ENCODE data around the gene ADAM11.

Gene ADAM11

DNA sequence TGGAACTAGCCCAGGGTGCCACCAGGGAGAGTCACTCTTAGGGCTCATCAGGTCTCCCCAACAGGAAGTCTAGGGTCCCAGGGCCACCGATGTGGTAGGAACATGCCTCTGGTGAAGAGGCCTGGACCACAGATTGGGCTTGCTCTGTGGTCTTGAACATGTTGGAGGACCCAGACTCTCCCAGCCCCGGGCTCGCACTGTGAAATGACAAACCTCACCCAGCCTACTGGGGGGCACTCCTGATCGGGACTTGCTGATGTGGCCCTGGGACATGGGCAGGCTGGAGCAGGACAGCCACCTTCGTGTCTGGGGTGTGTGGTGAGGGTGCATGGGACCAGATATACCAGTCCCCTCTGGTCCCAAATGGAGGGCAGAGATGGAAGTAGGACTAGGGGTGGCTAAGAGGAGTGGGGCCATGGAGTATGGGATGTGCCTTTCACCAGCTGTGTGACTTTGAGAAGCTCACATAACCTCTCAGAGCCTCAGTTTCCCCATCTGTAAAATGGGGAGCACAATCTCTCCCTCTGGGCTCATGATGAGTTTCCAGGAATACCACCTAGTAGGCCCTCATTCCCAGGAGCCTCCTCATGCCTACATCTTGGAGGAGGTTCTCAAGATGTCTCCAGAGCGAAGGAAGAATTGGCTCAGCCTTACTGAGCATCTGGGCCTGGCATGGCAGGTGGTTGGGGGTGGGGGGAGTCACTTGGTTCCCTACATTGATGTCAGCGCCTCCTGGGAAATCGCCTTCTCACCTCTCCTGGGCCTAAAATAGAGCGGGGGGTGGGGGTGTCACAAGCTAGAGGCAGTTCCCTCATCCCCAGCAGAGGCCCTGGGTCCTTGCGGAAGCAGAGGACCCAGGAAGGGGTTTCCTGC, 1.5 kb upstream of the ADAM11 start:
- no peak for DNase-seq (ENCODE audit: low spot score)

DNA sequence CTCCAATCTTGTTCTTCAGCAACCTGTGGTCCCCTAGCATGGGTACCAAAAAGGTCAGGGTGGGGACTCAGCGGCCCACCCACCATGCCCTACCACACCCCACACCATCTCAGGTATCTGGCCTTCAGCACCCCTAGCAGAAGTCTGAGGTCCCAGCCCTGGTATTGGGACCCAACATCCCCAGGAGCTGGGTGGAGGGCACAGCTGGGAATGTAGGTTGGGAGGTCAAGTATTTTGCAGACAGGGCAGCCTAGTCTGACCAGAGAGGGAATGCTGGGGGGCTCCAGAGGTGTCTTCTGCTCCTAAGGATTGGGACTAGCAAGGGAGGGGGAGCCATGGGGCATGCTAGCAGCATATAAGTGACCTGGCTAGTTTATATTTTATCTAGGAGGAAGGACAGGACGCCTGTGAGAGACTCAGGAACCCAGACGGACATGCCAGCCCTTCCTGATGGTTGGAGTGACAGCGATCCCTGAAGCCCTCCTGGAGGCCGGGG, 822 bp upstream of the ADAM11 start:
- no peak for DNase-seq (ENCODE audit: low spot score)

GRCh38 chr17:44759086-44759915, 513 bp downstream of the ADAM11 start:
- peak; percentile 68 for DNase-seq (ENCODE audit: low spot score)

DNA sequence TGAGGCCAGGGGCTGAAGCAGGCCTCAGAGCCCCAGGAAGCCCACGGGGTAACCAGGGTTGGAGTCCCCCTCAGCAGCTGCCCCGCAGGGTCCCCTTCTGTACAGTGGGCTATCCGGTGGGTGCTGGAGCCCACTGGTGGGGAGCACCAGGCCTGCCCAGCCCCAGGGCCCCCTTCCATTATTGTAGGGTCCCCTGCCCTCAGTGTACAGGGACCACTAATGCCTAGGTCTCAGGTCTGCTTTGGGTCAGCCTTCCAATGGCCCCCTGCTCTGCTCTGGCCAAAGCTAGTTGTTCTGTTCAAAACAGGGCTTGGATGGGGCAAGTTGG, 1.1 kb downstream of the ADAM11 start:
- no peak for DNase-seq (ENCODE audit: low spot score)

GRCh38 chr17:44760474-44761308, 1.9 kb downstream of the ADAM11 start:
- DNase-seq (ENCODE audit: low spot score): no peak

- DNase-seq (ENCODE audit: low spot score): no peak
Observed at GRCh38 chr17:44761932-44762810, 3.4 kb downstream of the ADAM11 start.

DNA sequence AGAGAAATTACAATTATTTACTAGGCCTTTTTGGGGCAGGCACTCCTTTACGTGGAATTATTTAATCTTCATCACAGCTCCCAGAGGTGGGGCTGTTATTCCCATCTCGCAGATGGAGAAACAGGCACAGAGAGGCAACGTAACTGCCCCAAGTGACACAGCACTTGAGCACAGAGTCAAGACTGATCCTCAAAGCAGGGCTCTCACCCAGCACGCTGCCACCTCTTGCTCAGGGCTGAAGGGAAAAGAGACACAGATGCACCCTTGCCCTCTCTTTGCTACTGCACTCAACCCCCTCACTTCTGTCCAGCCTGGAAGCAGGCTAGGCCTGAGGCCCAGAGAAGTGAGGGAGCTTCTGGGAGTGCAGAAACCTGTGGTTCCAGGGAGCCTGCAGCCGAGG, 4.4 kb downstream of the ADAM11 start:
- DNase-seq (ENCODE audit: low spot score): no peak

DNA sequence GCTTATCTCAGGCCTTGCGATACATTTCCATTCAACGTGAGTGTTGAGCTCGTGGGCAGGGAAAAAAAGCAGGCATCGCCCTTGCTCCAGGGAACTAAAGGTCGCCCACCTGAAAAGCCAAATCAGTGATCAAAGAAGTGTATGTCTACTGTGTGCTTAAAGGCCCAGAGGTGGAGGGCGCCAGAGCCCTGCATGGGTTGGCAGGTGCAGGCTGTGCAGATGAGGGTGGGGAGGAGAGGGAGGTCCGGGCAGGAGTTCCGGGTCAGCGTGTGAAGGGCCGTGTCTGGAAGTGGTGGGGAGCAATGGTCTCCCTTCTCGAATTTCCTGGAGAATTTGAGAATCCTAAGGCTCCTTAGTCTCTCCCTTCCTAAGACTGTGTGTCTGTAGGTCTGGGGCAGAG, 7.2 kb downstream of the ADAM11 start:
- DNase-seq (ENCODE audit: low spot score): no peak

DNA sequence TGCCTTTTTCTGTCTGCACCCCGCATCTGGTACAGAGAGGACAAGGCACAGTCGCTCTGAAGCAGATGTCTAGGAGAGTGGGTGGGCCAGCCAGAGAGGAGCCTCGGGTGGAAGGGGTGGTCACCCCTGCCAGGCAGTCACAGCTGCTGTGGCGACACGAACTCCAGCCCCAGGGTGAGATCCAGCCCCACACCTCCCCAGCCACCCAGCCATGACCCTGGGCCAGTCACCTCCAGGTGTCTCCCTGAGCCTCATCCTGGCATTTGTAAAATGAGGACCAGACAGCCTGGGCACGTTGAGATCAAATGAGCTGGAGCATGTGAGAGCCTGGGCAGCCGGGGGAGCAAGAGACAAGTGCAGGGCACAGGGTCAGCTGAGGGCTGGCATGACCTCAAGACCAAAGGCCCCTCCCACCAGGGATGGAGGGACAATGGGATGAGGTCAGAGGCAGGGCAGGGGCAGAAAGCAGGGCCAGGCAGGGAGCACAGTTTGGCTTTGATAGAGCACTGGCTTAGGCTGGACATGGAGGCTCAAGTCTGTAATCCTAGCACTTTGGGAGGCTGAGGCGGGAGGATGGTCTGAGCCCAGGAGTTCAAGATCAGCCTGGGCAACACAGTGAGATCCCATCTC, 7.7 kb downstream of the ADAM11 start:
- DNase-seq (ENCODE audit: low spot score): no peak

GRCh38 chr17:44767493-44767892, 8.7 kb downstream of the ADAM11 start:
- DNase-seq (ENCODE audit: low spot score): no peak

- no peak for DNase-seq (ENCODE audit: low spot score)
Observed at GRCh38 chr17:44768505-44769142, 9.8 kb downstream of the ADAM11 start.

GRCh38 chr17:44769230-44769629, 10.4 kb downstream of the ADAM11 start:
- no peak for DNase-seq (ENCODE audit: low spot score)

DNA sequence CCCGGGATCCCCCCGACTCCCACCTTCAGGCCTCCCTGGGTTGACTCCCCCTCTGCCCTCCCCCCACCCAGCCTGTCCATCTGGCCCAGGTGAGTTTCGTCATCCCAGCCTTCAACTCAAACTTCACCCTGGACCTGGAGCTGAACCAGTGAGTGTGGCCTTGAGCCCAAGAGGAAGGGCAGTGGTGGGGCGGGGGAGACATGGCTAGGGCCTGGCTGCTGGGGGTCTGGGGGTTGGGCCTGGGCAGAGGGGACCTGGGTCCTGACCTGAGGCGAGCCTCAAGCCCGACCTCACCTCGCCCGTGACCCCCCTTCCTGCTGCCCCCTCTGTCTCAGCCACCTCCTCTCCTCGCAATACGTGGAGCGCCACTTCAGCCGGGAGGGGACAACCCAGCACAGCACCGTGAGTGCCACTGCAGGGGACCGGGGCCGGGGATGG, 10.9 kb downstream of the ADAM11 start:
- no peak for DNase-seq (ENCODE audit: low spot score)

DNA sequence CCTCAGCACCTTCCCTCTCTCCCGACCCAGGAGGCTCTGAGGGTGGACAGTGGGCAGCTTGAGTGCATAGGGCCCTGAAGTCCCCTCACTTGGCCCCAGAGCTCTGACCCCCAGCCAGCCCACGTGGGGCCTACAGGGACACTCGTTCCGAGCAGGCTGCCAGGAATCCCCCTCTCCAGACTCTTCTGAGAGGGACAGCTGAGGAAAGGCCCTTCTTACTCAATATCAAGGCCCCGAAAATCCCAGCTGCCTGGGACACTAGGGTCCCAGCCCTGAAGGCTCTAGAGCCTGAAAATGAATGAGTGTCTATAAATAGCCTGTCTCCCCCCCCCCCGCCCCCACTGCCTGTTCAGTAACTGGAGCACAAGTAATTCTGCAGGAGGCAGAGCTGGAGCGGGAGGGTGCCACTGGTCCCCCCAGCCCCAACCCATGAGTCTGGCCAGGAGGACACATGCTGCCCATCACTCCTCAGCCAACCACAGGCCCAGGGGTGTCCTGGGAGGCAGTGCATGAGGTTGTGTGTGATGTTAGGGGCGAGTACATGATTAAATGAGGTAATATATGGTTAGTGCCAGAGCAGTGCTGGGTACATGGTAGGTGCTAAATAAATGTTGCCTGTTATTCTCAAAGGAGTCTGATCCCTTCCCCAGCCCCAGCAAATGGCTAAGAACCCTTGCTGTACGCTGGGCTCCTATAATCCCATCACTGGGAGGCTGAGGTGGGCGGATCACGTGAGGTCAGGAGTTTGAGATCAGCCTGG, 11.6 kb downstream of the ADAM11 start:
- DNase-seq (ENCODE audit: low spot score): no peak

DNA sequence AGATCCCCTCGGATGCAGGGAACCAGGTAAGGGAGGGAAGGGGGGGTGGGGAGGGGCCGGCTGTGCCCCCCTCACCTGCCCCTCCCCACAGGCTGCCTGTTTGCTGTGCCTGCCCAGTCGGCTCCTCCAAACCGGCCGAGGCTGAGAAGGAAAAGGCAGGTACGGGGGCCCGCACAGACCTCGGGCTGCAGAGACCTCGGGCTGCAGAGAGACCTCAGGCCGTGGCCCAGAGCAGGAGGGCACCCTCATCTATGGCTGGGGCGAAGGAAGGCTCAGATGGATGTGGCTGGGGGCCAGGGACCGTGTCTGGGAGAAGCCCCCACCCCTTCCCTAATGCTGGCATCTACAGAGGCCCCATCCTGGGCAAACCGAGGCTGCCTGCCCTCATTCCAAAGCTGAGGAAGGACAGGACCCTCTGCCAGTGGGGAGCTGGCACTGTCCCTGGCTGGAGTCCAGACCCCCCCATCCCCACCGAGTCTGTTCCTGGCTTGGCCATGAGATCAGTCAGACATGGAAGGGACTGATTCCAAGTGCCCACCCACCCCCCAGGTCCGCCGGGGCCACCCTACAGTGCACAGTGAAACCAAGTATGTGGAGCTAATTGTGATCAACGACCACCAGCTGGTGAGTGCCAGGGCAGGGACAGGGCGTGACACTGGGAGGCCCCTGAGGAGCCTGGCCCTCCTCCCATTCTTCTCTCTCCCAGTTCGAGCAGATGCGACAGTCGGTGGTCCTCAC, 13.7 kb downstream of the ADAM11 start:
- DNase-seq (ENCODE audit: low spot score): no peak

- DNase-seq (ENCODE audit: low spot score): peak; percentile 71
Observed at GRCh38 chr17:44773140-44773539, 14.4 kb downstream of the ADAM11 start.

GRCh38 chr17:44774271-44775135, 15.7 kb downstream of the ADAM11 start:
- DNase-seq (ENCODE audit: low spot score): peak; percentile 90

All from SK-N-DZ (cell line).